ENCODE results near the gene FHOD3. TPM values are rescaled to one million over a fixed set of nuclear protein-coding genes. Genes with fewer than 3 reads are reported as not detected.

Gene FHOD3
- total and polyA plus RNA-seq, 2 of the 4 experiments (the other 2 are of a cell fraction) = 14.6 to 16.0 TPM

GRCh38 chr18:36279001-36279400, 18.5 kb upstream of the FHOD3 start:
- no TSS peak for BruUV-seq (replicated peaks)
- WGBS, 2 experiments (ENCODE audit: extremely low coverage in 2 of 2, insufficient read length in 1 of 2) = no CpG with 5 or more reads among the region's 3 CpGs
- dilution Hi-C loops (cut with HindIII; ENCODE audit: low sequenced_read_pairs, unreplicated experiment) = no loop called here
- H2BK120ac ChIP-seq (ENCODE audit: low read depth, low read length) = no peak overlapping the region
- no peak overlapping the region for H3K9ac ChIP-seq (ENCODE audit: low read depth, low read length)
- H3K4me1 ChIP-seq (ENCODE audit: control insufficient read depth, insufficient read depth, low read length) = no peaks in the 10 kb centered on the region
- no peak overlapping the region for H4K8ac ChIP-seq (ENCODE audit: low read depth in 2 of 2, low read length in 2 of 2)
- no peak overlapping the region for H3K14ac ChIP-seq (replicated peaks; ENCODE audit: low read depth, low read length)
- DNase-seq (no peak), ATAC-seq (ENCODE audit: low read depth) (no peak)
- ChIA-PET CTCF (no interaction called here), POLR2A (ENCODE audit: unreplicated experiment) (no interaction called here)
- in situ Hi-C loops (cut with MboI; ENCODE audit: low sequenced_read_pairs) = no loop called here
- no peak overlapping the region for H4K5ac ChIP-seq (ENCODE audit: low read depth, low read length)
- H4K91ac ChIP-seq (ENCODE audit: insufficient read depth, low read depth, low read length) = no peak overlapping the region
- no peak overlapping the region for H2AK5ac ChIP-seq (ENCODE audit: low read depth, low read length)
- no peaks in the 10 kb centered on the region for H3K9me1 ChIP-seq (ENCODE audit: insufficient read depth, low read length)
- no peak overlapping the region for H3K4ac ChIP-seq (ENCODE audit: low read depth, low read length)
- intact Hi-C loops (cut with micrococcal nuclease) = no loop called here
- H3K23ac ChIP-seq (ENCODE audit: low read depth, low read length) = no peak overlapping the region
- no peak overlapping the region for H3K56ac ChIP-seq (ENCODE audit: extremely low read depth, insufficient read depth, low read length)
- H2AK9ac ChIP-seq (replicated peaks; ENCODE audit: low read depth, low read length, poor library complexity) = no peak overlapping the region
- no peaks in the 10 kb centered on the region for H3K36me3 ChIP-seq (ENCODE audit: control insufficient read depth, insufficient read depth, low read length)
- no peak overlapping the region for H2BK15ac ChIP-seq (ENCODE audit: low read depth, low read length)
- no peaks in the 10 kb centered on the region for H3K9me3 ChIP-seq (ENCODE audit: control insufficient read depth, insufficient read depth, low read length)
- no peak overlapping the region for H3K4me2 ChIP-seq (ENCODE audit: low read depth, low read length)
- H2BK5ac ChIP-seq (ENCODE audit: low read depth, low read length, poor library complexity, severe bottlenecking) = no peak overlapping the region
- no peaks in the 10 kb centered on the region for H3K79me1 ChIP-seq (ENCODE audit: low read depth in 1 of 2, low read length in 2 of 2)
- no peak overlapping the region for H3K18ac ChIP-seq (ENCODE audit: low read depth, low read length)
- H4K20me1 ChIP-seq (ENCODE audit: insufficient read depth, low read length) = no peaks in the 10 kb centered on the region
- no peak overlapping the region for H3K27ac ChIP-seq (ENCODE audit: insufficient read depth, low read length)
- no peak overlapping the region for H2BK20ac ChIP-seq (ENCODE audit: low read depth, low read length)
- peaks cover 12% of the 10 kb centered on the region for H3K27me3 ChIP-seq (ENCODE audit: control insufficient read depth, insufficient read depth, low read length)
- H2AFZ ChIP-seq (replicated peaks; ENCODE audit: low read length, poor library complexity) = no peak overlapping the region
- TF ChIP-seq FOS (IDR thresholded peaks at IDR 0.05; ENCODE audit: low read depth, low read length) = no peak
- TF ChIP-seq CEBPB (IDR thresholded peaks at IDR 0.05; ENCODE audit: low read depth, low read length) = no peak
- TF ChIP-seq CHD1 (IDR thresholded peaks at IDR 0.05; ENCODE audit: low read depth, low read length) = no peak
- no peak for TF ChIP-seq CTCF (conservative IDR thresholded peaks at IDR 0.05; ENCODE audit: low read depth, low read length)
- TF ChIP-seq MAFK (IDR thresholded peaks at IDR 0.05; ENCODE audit: low read depth, low read length) = no peak
- no peak for TF ChIP-seq SMC3 (IDR thresholded peaks at IDR 0.05; ENCODE audit: low read depth, low read length)
- no peak for TF ChIP-seq RCOR1 (IDR thresholded peaks at IDR 0.05; ENCODE audit: insufficient replicate concordance, low read length)
- no peak for TF ChIP-seq NFE2L2 (IDR thresholded peaks at IDR 0.05; ENCODE audit: low read depth, low read length)
- no peak for TF ChIP-seq POLR2A (IDR thresholded peaks at IDR 0.05; ENCODE audit: low read depth, low read length)
- no peak for TF ChIP-seq MXI1 (IDR thresholded peaks at IDR 0.05; ENCODE audit: borderline replicate concordance, low read depth, low read length)
- no peak for TF ChIP-seq ELK1 (IDR thresholded peaks at IDR 0.05; ENCODE audit: borderline replicate concordance, low read depth, low read length)
- H3K4me3 ChIP-seq (ENCODE audit: insufficient read depth, low read depth, low read length) = no peak overlapping the region

All from IMR-90 (cell line).